Measurements from ENCODE around the gene ACTR3.

The ACTR3 gene

GRCh38 chr2:113876503-113877387 lies 13.1 kb upstream of the ACTR3 start:
- peak; percentile 40 for DNase-seq (ENCODE audit: low read depth, low spot score)

- no peak for DNase-seq (ENCODE audit: low read depth, low spot score)
Observed at GRCh38 chr2:113877711-113878598, 11.9 kb upstream of the ACTR3 start.

GRCh38 chr2:113878743-113879142 lies 11.1 kb upstream of the ACTR3 start:
- DNase-seq (ENCODE audit: low read depth, low spot score): no peak

- no peak for DNase-seq (ENCODE audit: low read depth, low spot score)
Observed at GRCh38 chr2:113879457-113879856, 10.4 kb upstream of the ACTR3 start.

- no peak for DNase-seq (ENCODE audit: low read depth, low spot score)
Observed at GRCh38 chr2:113886479-113887008, 3.3 kb upstream of the ACTR3 start.

- no peak for DNase-seq (ENCODE audit: low read depth, low spot score)
Observed at GRCh38 chr2:113887009-113887792, 2.7 kb upstream of the ACTR3 start.

- DNase-seq (ENCODE audit: low read depth, low spot score): no peak
Observed at GRCh38 chr2:113888641-113889470, 1.0 kb upstream of the ACTR3 start.

- peak; percentile 40 for DNase-seq (ENCODE audit: low read depth, low spot score)
Observed at GRCh38 chr2:113890253-113891235, 655 bp downstream of the ACTR3 start.

- DNase-seq (ENCODE audit: low read depth, low spot score): no peak
Observed at GRCh38 chr2:113891265-113891959, 1.5 kb downstream of the ACTR3 start.

GRCh38 chr2:113892004-113892710 lies 2.3 kb downstream of the ACTR3 start:
- no peak for DNase-seq (ENCODE audit: low read depth, low spot score)

- DNase-seq (ENCODE audit: low read depth, low spot score): no peak
Observed at GRCh38 chr2:113894156-113894743, 4.4 kb downstream of the ACTR3 start.

GRCh38 chr2:113895301-113895700 lies 5.4 kb downstream of the ACTR3 start:
- no peak for DNase-seq (ENCODE audit: low read depth, low spot score)

- no peak for DNase-seq (ENCODE audit: low read depth, low spot score)
Observed at GRCh38 chr2:113895819-113896563, 6.1 kb downstream of the ACTR3 start.

GRCh38 chr2:113896791-113897190 lies 6.9 kb downstream of the ACTR3 start:
- no peak for DNase-seq (ENCODE audit: low read depth, low spot score)

GRCh38 chr2:113898081-113898480 lies 8.2 kb downstream of the ACTR3 start:
- no peak for DNase-seq (ENCODE audit: low read depth, low spot score)

- no peak for DNase-seq (ENCODE audit: low read depth, low spot score)
Observed at GRCh38 chr2:113899166-113899565, 9.3 kb downstream of the ACTR3 start.

- DNase-seq (ENCODE audit: low read depth, low spot score): no peak
Observed at GRCh38 chr2:113901943-113902342, 12.1 kb downstream of the ACTR3 start.
